HEK293T (cell line): ENCODE measurements around the gene CEP85L.
"Not testable (repeated sequence)": the region's sequence is repeated elsewhere in the genome, so short reads cannot be mapped to it uniquely, and the experiment has no call there.

ENCODE experiments used
- CTCF ChIA-PET: fragments of 350-600 bp; formaldehyde crosslinking; extraction: SDS; loops from one replicate; lab custom pipeline; 2021; ENCODE audit warnings: antibody characterized with exemption, inconsistent platforms; lab: Yijun Ruan, JAX
- POLR2A ChIA-PET: fragments of 350-600 bp; formaldehyde crosslinking; extraction: SDS; loops from one replicate; lab custom pipeline; 2020; ENCODE audit warnings: antibody characterized with exemption, inconsistent platforms; lab: Yijun Ruan, JAX
- DNase-seq: peaks from one replicate; pipeline ENCODE4 v3.0.0; 2012; ENCODE audit warnings: mixed read lengths; ENCODE audit errors: extremely low spot score
- ARNT ChIP-seq: fragments of 450-650 bp; IDR thresholded peaks from 2 replicates; pipeline ENCODE4 v1.6.1; 2017; ENCODE audit warnings: mild to moderate bottlenecking
- BHLHE40 ChIP-seq: fragments of 450-650 bp; IDR thresholded peaks from 2 replicates; pipeline ENCODE4 v1.6.1; 2016; ENCODE audit warnings: mild to moderate bottlenecking, moderate library complexity, borderline replicate concordance
- CTBP1 ChIP-seq: fragments of 450-650 bp; IDR thresholded peaks from 2 replicates; pipeline ENCODE4 v1.6.1; 2016; ENCODE audit warnings: borderline replicate concordance
- ELF4 ChIP-seq: fragments of 450-650 bp; IDR thresholded peaks from 2 replicates; pipeline ENCODE4 v1.6.1; 2017; ENCODE audit warnings: antibody characterized with exemption
- FOXA1 ChIP-seq: fragments of 450-650 bp; IDR thresholded peaks from 2 replicates; pipeline ENCODE4 v1.6.1; 2016; ENCODE audit warnings: mild to moderate bottlenecking
- FOXK2 ChIP-seq: fragments of 450-650 bp; IDR thresholded peaks from 2 replicates; pipeline ENCODE4 v1.6.1; 2016; ENCODE audit warnings: mild to moderate bottlenecking
- FOXM1 ChIP-seq: fragments of 450-650 bp; IDR thresholded peaks from 2 replicates; pipeline ENCODE4 v1.6.1; 2017; ENCODE audit warnings: mild to moderate bottlenecking, borderline replicate concordance
- HDGF ChIP-seq: fragments of 450-650 bp; IDR thresholded peaks from 2 replicates; pipeline ENCODE4 v1.6.1; 2017; ENCODE audit warnings: antibody characterized with exemption, borderline replicate concordance
- L3MBTL2 ChIP-seq: fragments of 450-650 bp; conservative IDR thresholded peaks from 2 replicates; pipeline ENCODE4 v1.6.1; 2016; ENCODE audit warnings: mild to moderate bottlenecking
- LEF1 ChIP-seq: fragments of 450-650 bp; IDR thresholded peaks from 2 replicates; pipeline ENCODE4 v1.6.1; 2017; ENCODE audit warnings: mild to moderate bottlenecking, borderline replicate concordance
- NFRKB ChIP-seq: fragments of 450-650 bp; IDR thresholded peaks from 2 replicates; pipeline ENCODE4 v1.6.1; 2016; ENCODE audit warnings: mild to moderate bottlenecking, moderate library complexity
- PKNOX1 ChIP-seq: fragments of 450-650 bp; IDR thresholded peaks from 2 replicates; pipeline ENCODE4 v1.6.1; 2016
- SP1 ChIP-seq: fragments of 450-650 bp; IDR thresholded peaks from 2 replicates; pipeline ENCODE4 v1.6.1; 2017
- SUZ12 ChIP-seq: fragments of 450-650 bp; IDR thresholded peaks from 2 replicates; pipeline ENCODE4 v1.6.1; 2016; ENCODE audit warnings: mild to moderate bottlenecking
- TARDBP ChIP-seq: fragments of 450-650 bp; IDR thresholded peaks from 2 replicates; pipeline ENCODE4 v1.6.1; 2016
- ZNF384 ChIP-seq: fragments of 450-650 bp; IDR thresholded peaks from 2 replicates; pipeline ENCODE4 v1.6.1; 2016

Gene CEP85L

GRCh38 chr6:118467181-118467580, 184.2 kb downstream of the CEP85L start:
- ChIA-PET POLR2A (no interaction called here), CTCF (no interaction called here)
- no peak for TF ChIP-seq NFRKB
- no peak for TF ChIP-seq LEF1
- TF ChIP-seq CTBP1: no peak
- TF ChIP-seq TARDBP: no peak
- no peak for TF ChIP-seq BHLHE40
- no peak for TF ChIP-seq FOXM1
- TF ChIP-seq L3MBTL2: no peak
- no peak for TF ChIP-seq ARNT
- no peak for TF ChIP-seq SP1
- no peak for TF ChIP-seq SUZ12
- DNase-seq: no peak

DNA sequence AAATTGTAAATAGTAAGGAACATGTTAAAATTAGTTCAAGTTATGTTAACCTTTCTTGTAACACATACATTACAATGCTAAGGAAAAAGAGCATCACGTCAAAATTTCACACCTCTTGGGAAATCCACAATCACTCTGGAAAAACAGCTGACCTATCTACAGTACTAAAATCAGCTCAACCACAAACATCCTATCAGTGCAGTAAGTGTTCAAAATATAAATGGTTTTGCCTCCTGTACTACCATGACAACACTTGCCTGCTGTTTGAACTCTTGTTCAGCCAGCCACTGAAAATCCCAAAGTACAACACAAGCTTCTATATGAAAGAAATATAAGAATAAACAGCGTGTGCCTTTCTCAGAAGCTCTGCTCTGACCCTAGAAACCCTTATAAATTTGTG, 186.8 kb downstream of the CEP85L start:
- no peak for DNase-seq
- ChIA-PET CTCF (interaction anchor here (0.6 kb wide), 1 partner anchor 179 kb away, joined by 3 read pairs; no protein-coding TSS in a partner anchor), POLR2A (no interaction called here)
- TF ChIP-seq BHLHE40 (no peak), FOXM1 (no peak), HDGF (no peak)

- DNase-seq: no peak
- ChIA-PET POLR2A (no interaction called here), CTCF (no interaction called here)
- TF ChIP-seq BHLHE40 (no peak), ELF4 (no peak), FOXA1 (no peak), ZNF384 (no peak), FOXK2 (no peak), LEF1 (no peak), CTBP1 (no peak), FOXM1 (no peak), HDGF (no peak), SP1 (no peak), TARDBP (no peak), ARNT (no peak), NFRKB (no peak), PKNOX1 (no peak), L3MBTL2 (no peak), SUZ12 (no peak)
Observed at GRCh38 chr6:118460958-118461470, 190.4 kb downstream of the CEP85L start.

GRCh38 chr6:118456982-118457381, 194.4 kb downstream of the CEP85L start:
- TF ChIP-seq PKNOX1: no peak
- no peak for TF ChIP-seq HDGF
- TF ChIP-seq SP1: no peak
- no peak for TF ChIP-seq TARDBP
- TF ChIP-seq BHLHE40: no peak
- TF ChIP-seq L3MBTL2: no peak
- POLR2A ChIA-PET: no interaction called here
- CTCF ChIA-PET: no interaction called here
- no peak for DNase-seq

DNA sequence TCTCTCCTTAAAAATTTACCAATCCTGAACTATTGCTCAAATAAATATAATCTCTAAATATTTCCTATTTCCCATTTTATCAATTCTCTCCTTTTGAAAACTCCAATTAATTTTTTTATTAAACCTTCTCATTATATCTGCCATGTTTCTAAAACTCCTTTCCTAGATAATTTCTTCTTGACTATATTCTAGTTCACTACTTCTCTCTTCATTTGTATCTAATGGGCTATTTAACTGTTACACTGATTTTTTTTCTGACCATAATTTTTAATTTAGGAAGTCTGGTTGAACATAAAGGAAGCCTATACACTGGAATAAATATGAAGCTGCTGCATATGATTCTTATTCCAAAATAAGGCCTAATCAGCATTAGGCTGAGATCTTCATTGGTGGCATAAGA, 199.6 kb downstream of the CEP85L start:
- ChIA-PET POLR2A (no interaction called here), CTCF (no interaction called here)
- TF ChIP-seq L3MBTL2 (no peak), BHLHE40 (no peak)
- no peak for DNase-seq

DNA sequence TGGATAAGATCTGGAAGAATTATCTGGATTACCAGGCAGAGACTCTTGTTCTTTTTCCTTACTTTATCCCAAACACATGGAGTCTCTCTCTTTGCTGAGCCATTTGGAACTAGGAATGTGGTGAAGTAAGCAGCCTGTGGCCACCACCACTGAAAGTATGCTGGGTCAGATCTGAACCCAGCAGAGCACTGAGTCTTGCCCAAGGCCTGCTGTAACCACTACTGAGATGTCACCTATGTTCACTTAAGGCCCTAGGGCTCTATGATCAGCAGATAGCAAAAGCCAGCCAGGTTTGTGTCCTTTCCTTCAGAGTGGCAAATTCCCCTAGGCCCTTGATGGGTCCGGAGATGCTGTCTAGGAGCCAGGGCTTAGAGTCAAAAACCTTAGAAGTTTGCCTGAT, 206.6 kb downstream of the CEP85L start:
- no peak for DNase-seq
- no peak for TF ChIP-seq CTBP1
- CTCF ChIA-PET: no interaction called here
- POLR2A ChIA-PET: no interaction called here

DNA sequence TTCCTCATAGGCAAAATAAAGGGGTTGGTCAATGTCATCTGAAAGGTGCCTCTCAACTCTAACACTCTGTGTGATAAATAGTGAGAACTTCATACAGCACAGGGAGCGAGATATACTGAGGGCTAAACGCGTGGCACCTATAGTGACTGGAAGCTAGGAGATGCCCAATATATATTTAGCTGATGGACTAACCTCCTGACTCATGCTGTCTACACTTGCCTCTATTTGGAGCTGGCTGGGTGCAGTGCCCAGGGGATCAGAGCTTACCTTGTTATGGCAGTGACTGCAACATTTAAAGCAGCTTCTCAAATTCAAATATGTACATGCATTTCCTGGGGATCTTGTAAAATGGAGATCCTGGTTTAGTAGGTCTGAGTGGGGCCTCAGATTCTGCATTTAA, 214.9 kb downstream of the CEP85L start:
- CTCF ChIA-PET: no interaction called here

DNA sequence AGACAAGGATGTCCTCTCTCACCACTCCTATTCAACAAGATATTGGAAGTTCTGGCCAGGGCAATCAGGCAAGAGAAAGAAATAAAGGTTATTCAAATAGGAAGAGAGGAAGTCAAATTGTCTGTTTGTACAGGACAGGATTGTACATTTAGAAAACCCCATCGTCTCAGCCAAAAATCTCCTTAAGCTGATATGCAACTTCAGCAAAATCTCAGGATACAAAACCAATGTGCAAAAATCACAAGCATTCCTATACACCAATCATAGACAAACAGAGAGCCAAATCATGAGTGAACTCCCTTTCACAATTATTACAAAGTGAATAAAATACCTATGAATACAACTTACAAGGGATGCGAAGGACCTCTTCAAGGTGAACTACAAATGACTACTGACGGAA, 217.2 kb downstream of the CEP85L start:
- POLR2A ChIA-PET, DNase-seq, CTCF ChIA-PET: not testable (repeated sequence)

More for the DNA sequence above, 214.9 kb downstream of the CEP85L start:
- TF ChIP-seq ELF4 (no peak), HDGF (no peak), FOXA1 (no peak), PKNOX1 (no peak), FOXK2 (no peak), SP1 (no peak), LEF1 (no peak)
- no peak for DNase-seq
- POLR2A ChIA-PET: no interaction called here

GRCh38 chr6:118421312-118421711, 230.1 kb downstream of the CEP85L start:
- DNase-seq, CTCF ChIA-PET, POLR2A ChIA-PET: not testable (repeated sequence)
